Breast epithelium (tissue), 4 donors: ENCODE results near the gene METTL14. TPM values are rescaled to one million over a fixed set of nuclear protein-coding genes. Genes with fewer than 3 reads are reported as not detected.
"Not testable (repeated sequence)": the region's sequence is repeated elsewhere in the genome, so short reads cannot be mapped to it uniquely, and the experiment has no call there.

ENCODE experiments used
- DNase-seq, 2 donors: peaks; one replicate each; pipeline ENCODE4 v3.0.0-alpha.2; 2019; ENCODE audit warnings: low spot score in 2 of 2
- H3K27ac ChIP-seq, 2 donors: fragments of 200-600 bp; sonication (generic) in 1 of 2; one replicate each; pipeline ENCODE4 v1.5.1; 2016 to 2019; ENCODE audit warnings: mild to moderate bottlenecking in 1 of 2
- H3K27me3 ChIP-seq, 2 donors: fragments of 200-600 bp; sonication (generic) in 1 of 2; one replicate each; pipeline versions ENCODE4 v1.5.1 to v1.6.0; 2017 to 2019; ENCODE audit warnings: control low read depth in 1 of 2, mild to moderate bottlenecking in 1 of 2
- H3K36me3 ChIP-seq: fragments of 200-600 bp; one replicate; pipeline ENCODE4 v1.5.1; 2019
- H3K4me1 ChIP-seq, 2 donors: fragments of 200-600 bp; sonication (generic); one replicate each; pipeline ENCODE4 v1.5.1; 2016 to 2019; ENCODE audit warnings: control low read depth in 1 of 2
- H3K4me3 ChIP-seq, 3 donors: fragments of 200-600 bp; sonication (generic); 1 replicate in 2 of 3; 2 replicates in 1 of 3; pipeline ENCODE4 v1.5.1; 2016 to 2019; ENCODE audit warnings: mild to moderate bottlenecking in 3 of 3, moderate library complexity in 2 of 3
- H3K9me3 ChIP-seq, 2 donors: fragments of 200-600 bp; sonication (generic) in 1 of 2; one replicate each; pipeline ENCODE4 v1.5.1; 2016 to 2019; ENCODE audit warnings: control low read depth in 1 of 2
- POLR2A ChIP-seq: fragments of 450-650 bp; IDR thresholded peaks from one replicate; pipeline ENCODE4 v1.6.1; 2016; ENCODE audit warnings: antibody characterized with exemption, mild to moderate bottlenecking, moderate library complexity
- POLR2AphosphoS5 ChIP-seq, 3 donors: sonication (generic); formaldehyde crosslinking; IDR thresholded peaks; one replicate each; pipeline ENCODE4 v1.6.1; 2017; ENCODE audit warnings: antibody characterized with exemption in 3 of 3
- intact Hi-C: fragments of 100-400 bp; cut with DNase I; formaldehyde crosslinking; loops from one replicate; pipeline ENCODE4 v1.15.1; 2023; ENCODE audit warnings: low total_unique reads
- total RNA-seq, 3 donors: library from RNA; depleted of rRNA; stranded (reverse); fragments of >200 nt; gene quantifications; one replicate each; pipeline ENCODE4 v1.1.0, GENCODE V29; 2016
- TF ChIP-seq, protein P1 (sequence below), 3 donors: fragments of 450-650 bp; IDR thresholded peaks; one replicate each; pipeline ENCODE4 v1.5.1; 2016 to 2017; ENCODE audit warnings: antibody characterized with exemption in 3 of 3, mild to moderate bottlenecking in 3 of 3, moderate library complexity in 3 of 3

Gene METTL14
- 10 to 100 TPM; 39.4 to 72.4 (median 42.0) TPM for total RNA-seq

DNA sequence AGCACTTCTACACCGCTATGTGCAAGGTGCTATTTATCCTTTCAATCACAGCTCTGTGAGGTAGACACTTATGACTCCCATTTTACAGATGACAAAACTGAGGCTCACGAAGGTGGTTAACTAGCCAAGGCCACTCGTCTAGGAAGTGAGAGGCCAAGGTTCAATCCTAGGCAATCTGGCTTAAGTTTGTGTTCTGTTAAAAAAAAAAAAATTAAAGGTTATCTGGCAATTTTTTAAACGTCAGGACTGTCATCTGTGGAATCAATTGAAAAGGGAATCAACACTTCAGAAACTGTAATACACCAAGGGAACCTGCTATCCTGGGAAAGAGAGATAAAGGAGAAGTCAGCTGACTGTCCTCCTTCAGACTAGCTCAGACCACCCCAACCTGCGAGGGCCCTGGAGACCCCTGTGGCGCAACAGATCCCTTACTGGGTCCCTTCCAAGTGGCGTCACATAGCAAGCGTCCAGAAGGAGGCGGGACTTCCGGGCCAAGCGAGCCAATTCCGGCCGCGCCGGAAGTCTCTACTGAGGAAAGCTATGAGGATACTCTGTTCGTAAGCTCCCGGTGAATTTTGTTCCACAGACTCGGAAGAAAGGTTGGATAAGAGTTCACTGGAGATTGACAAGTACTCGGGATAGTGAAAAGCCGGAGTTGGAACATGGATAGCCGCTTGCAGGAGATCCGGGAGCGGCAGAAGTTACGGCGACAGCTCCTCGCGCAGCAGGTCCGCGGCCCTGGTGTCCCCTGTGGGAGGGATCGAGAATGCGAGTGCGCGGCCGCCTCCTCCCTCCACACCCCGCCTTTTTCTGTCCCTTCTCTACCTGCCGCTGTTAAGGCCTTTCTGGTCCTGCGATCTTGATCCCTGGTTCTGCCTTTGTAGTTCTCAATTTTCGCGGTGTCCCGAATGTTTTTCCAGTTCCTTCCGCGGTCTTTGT lies at the start of gene METTL14:
Gene METTL14 (plus strand): TSS at position 520 of the 939 bp plus-strand sequence. CDS start 143 bp downstream, at position 663.
- TF ChIP-seq, protein P1, sequence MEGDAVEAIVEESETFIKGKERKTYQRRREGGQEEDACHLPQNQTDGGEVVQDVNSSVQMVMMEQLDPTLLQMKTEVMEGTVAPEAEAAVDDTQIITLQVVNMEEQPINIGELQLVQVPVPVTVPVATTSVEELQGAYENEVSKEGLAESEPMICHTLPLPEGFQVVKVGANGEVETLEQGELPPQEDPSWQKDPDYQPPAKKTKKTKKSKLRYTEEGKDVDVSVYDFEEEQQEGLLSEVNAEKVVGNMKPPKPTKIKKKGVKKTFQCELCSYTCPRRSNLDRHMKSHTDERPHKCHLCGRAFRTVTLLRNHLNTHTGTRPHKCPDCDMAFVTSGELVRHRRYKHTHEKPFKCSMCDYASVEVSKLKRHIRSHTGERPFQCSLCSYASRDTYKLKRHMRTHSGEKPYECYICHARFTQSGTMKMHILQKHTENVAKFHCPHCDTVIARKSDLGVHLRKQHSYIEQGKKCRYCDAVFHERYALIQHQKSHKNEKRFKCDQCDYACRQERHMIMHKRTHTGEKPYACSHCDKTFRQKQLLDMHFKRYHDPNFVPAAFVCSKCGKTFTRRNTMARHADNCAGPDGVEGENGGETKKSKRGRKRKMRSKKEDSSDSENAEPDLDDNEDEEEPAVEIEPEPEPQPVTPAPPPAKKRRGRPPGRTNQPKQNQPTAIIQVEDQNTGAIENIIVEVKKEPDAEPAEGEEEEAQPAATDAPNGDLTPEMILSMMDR (IDR thresholded peaks at IDR 0.05): peak in 2 of 3 donors; percentile 29 to 32
- peak; percentile 69 for TF ChIP-seq POLR2A
- TF ChIP-seq POLR2AphosphoS5 (IDR thresholded peaks at IDR 0.05): peak; percentile 87 to 92 (median 90)
- H3K27me3 ChIP-seq: no peaks in the 10 kb centered on the region
- intact Hi-C loops: no loop called here
- H3K36me3 ChIP-seq: peaks cover 4% of the 10 kb centered on the region
- peak within 1 kb of the TSS; percentile 95 to 96 for H3K27ac ChIP-seq
- no peaks in the 10 kb centered on the region for H3K9me3 ChIP-seq
- peaks cover 0 to 6% of the 10 kb centered on the region in 2 donors for H3K4me1 ChIP-seq
- H3K4me3 ChIP-seq: peak within 1 kb of the TSS; percentile 72 to 77 (median 72)
- DNase-seq: peak; percentile 89

DNA sequence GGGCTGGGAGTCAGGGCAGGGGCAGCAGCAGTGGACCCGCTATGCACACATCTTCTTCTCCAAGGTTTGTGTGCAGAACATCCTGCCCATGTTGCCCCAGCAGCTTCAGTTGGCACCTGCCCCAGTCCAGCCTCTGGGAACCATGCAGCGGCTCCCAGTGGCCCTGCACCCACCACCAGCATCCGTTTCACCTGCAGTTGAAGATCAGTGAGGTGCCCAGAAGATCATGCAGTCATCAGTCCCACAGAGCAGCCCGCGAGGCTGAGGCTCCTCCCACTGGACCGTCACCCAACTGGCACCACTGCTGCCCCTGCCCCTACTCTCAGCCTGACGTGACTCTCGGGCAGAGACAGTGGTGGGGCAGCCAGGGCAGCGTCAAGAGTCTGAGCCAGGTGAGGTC lies 49.1 kb upstream of the METTL14 start:
- H3K4me3 ChIP-seq, H3K4me1 ChIP-seq, intact Hi-C loops, H3K9me3 ChIP-seq, DNase-seq, H3K36me3 ChIP-seq, H3K27ac ChIP-seq, H3K27me3 ChIP-seq: not testable (repeated sequence)

- H3K36me3 ChIP-seq, intact Hi-C loops, H3K27ac ChIP-seq, H3K4me3 ChIP-seq, H3K4me1 ChIP-seq, DNase-seq, H3K9me3 ChIP-seq, H3K27me3 ChIP-seq: not testable (repeated sequence)
Measured at GRCh38 chr4:118664665-118665064, 20.5 kb upstream of the METTL14 start.

DNA sequence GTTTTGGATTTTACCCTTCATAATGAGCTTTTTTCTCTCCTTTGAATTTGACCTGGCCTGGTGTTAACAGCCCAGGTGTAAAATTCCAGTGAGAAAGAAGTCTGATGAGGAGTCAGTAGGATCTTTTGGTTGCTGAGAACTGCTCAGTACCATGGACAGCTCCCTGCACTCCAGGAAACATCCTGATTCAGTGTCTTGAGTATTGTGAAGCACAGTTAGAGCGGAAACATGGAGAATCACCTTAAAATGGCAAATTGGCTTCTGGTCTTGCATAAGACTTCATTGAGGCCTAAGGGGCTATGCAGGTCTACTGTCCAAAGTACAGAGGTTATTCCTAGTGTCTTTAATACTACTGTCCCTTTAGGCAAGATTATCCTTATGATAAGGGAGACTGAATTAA lies 16.0 kb upstream of the METTL14 start:
- H3K4me3 ChIP-seq, H3K36me3 ChIP-seq, H3K9me3 ChIP-seq, intact Hi-C loops, H3K4me1 ChIP-seq, H3K27ac ChIP-seq, H3K27me3 ChIP-seq: not testable (repeated sequence)
- DNase-seq: peak; percentile 28 to 70

- H3K27ac ChIP-seq, H3K27me3 ChIP-seq, H3K9me3 ChIP-seq, intact Hi-C loops, DNase-seq, H3K4me1 ChIP-seq, H3K36me3 ChIP-seq, H3K4me3 ChIP-seq: not testable (repeated sequence)
Measured at GRCh38 chr4:118670968-118671367, 14.2 kb upstream of the METTL14 start.

- Histone ChIP-seq H3K27me3 (no peaks in the 10 kb centered on the region), H3K36me3 (no peaks in the 10 kb centered on the region), H3K9me3 (no peaks in the 10 kb centered on the region), H3K4me1 (no peaks in the 10 kb centered on the region), H3K27ac (no peak overlapping the region), H3K4me3 (no peak overlapping the region)
- TF ChIP-seq POLR2A (no peak), POLR2AphosphoS5 (IDR thresholded peaks at IDR 0.05) (no peak)
- TF ChIP-seq, protein P1 (IDR thresholded peaks at IDR 0.05): no peak
- DNase-seq: no peak
- intact Hi-C loops: no loop called here
Measured at GRCh38 chr4:118676128-118676527, 9.1 kb upstream of the METTL14 start.

DNA sequence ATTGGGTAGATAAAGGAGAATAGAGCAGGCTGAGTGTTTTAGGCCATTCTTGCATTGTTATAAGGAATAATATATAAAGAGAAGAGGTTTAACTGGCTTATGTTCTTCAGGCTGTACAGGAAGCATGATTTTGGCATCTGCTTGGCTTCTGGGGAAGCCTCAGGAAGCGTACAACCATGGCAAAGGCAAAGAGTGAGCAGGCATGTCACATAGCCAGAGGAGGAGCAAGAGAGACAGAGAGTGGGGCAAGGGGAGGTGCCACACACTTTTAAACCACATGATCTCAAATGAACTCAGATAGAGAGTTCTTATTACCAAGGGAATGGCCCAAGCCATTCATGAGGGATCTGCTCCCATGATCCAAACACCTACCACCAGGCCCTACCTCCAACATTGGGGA lies 4.4 kb upstream of the METTL14 start:
- Histone ChIP-seq H3K27me3 (no peaks in the 10 kb centered on the region), H3K36me3 (no peaks in the 10 kb centered on the region), H3K27ac (no peak overlapping the region), H3K9me3 (no peaks in the 10 kb centered on the region), H3K4me3 (no peak overlapping the region), H3K4me1 (no peaks in the 10 kb centered on the region)
- TF ChIP-seq, protein P1 (IDR thresholded peaks at IDR 0.05): no peak
- TF ChIP-seq POLR2AphosphoS5 (IDR thresholded peaks at IDR 0.05) (no peak), POLR2A (no peak)
- intact Hi-C loops: no loop called here
- no peak for DNase-seq
